HEK293 (cell line): Measurements from ENCODE around the gene MCHR1.
A peak's percentile ranks its signal among the peaks of the same experiment; 100 is the strongest.

Experiments
- CTCF ChIA-PET: fragments of 350-600 bp; formaldehyde crosslinking; extraction: SDS; loops from one replicate; lab custom pipeline; 2021; ENCODE audit warnings: antibody characterized with exemption; lab: Yijun Ruan, JAX
- POLR2A ChIA-PET: fragments of 300-600 bp; formaldehyde crosslinking; extraction: SDS; loops from one replicate; lab custom pipeline; 2020; ENCODE audit warnings: antibody characterized with exemption, inconsistent platforms; lab: Yijun Ruan, JAX
- H3K27ac ChIP-seq: fragments of 200-500 bp; sonication (Bioruptor generic); 2 replicates; pipeline ENCODE4 v1.5.1; 2014; ENCODE audit warnings: low read depth, low read length, control low read depth, inconsistent platforms; ENCODE audit errors: extremely low read depth
- H3K36me3 ChIP-seq, 2 experiments: fragments of 200-500 bp in 1 of 2; sonication (Bioruptor generic) in 1 of 2; 1 replicate in 1 of 2; 2 replicates in 1 of 2; pipeline ENCODE4 v1.5.1; 2014 to 2017; ENCODE audit warnings: inconsistent platforms in 2 of 2, low read length in 2 of 2; ENCODE audit not compliant: control insufficient read depth in 2 of 2, insufficient read depth in 1 of 2
- H3K4me1 ChIP-seq: fragments of 200-500 bp; sonication (Bioruptor generic); 2 replicates; pipeline ENCODE4 v1.5.1; 2014; ENCODE audit warnings: mild to moderate bottlenecking, low read length, inconsistent platforms; ENCODE audit not compliant: control insufficient read depth, insufficient read depth
- H3K4me3 ChIP-seq: 2 replicates; pipeline ENCODE4 v1.5.1; 2011; ENCODE audit warnings: low read depth, mild to moderate bottlenecking, control low read depth, low read length, moderate library complexity
- H3K9me3 ChIP-seq: fragments of 200-500 bp; sonication (Bioruptor generic); 2 replicates; pipeline ENCODE4 v1.5.1; 2014; ENCODE audit warnings: low read depth, low read length, inconsistent platforms; ENCODE audit not compliant: control insufficient read depth, insufficient read depth
- GLIS2 ChIP-seq: fragments of 450-650 bp; formaldehyde crosslinking; IDR thresholded peaks from 2 replicates; pipeline ENCODE4 v1.5.1; 2016; ENCODE audit warnings: missing biosample characterization, missing genetic modification characterization
- KLF1 ChIP-seq: fragments of 450-650 bp; formaldehyde crosslinking; IDR thresholded peaks from 2 replicates; pipeline ENCODE4 v1.5.1; 2016; ENCODE audit warnings: missing biosample characterization, missing genetic modification characterization
- OSR2 ChIP-seq: fragments of 450-650 bp; formaldehyde crosslinking; IDR thresholded peaks from 2 replicates; pipeline ENCODE4 v1.5.1; 2016; ENCODE audit warnings: missing biosample characterization, missing genetic modification characterization
- ZBTB17 ChIP-seq: fragments of 450-650 bp; formaldehyde crosslinking; IDR thresholded peaks from 2 replicates; pipeline ENCODE4 v1.5.1; 2016; ENCODE audit warnings: missing biosample characterization, missing genetic modification characterization
- ZEB2 ChIP-seq: fragments of 450-650 bp; formaldehyde crosslinking; IDR thresholded peaks from 2 replicates; pipeline ENCODE4 v1.5.1; 2016; ENCODE audit warnings: missing biosample characterization, missing genetic modification characterization
- ZFP41 ChIP-seq: fragments of 450-650 bp; formaldehyde crosslinking; IDR thresholded peaks from 2 replicates; pipeline ENCODE4 v1.5.1; 2016; ENCODE audit warnings: missing biosample characterization, missing genetic modification characterization, borderline replicate concordance
- ZFP69B ChIP-seq: fragments of 450-650 bp; formaldehyde crosslinking; IDR thresholded peaks from 2 replicates; pipeline ENCODE4 v1.5.1; 2016; ENCODE audit warnings: missing biosample characterization, missing genetic modification characterization
- ZNF114 ChIP-seq: fragments of 450-650 bp; formaldehyde crosslinking; IDR thresholded peaks from 2 replicates; pipeline ENCODE4 v1.5.0; 2017; ENCODE audit warnings: missing biosample characterization, missing genetic modification characterization
- ZNF121 ChIP-seq: fragments of 450-650 bp; formaldehyde crosslinking; IDR thresholded peaks from 2 replicates; pipeline ENCODE4 v1.5.1; 2016; ENCODE audit warnings: missing biosample characterization, missing genetic modification characterization
- ZNF169 ChIP-seq: fragments of 450-650 bp; formaldehyde crosslinking; IDR thresholded peaks from 2 replicates; pipeline ENCODE4 v1.5.1; 2016; ENCODE audit warnings: missing biosample characterization, missing genetic modification characterization
- ZNF184 ChIP-seq: fragments of 450-650 bp; IDR thresholded peaks from 2 replicates; pipeline ENCODE4 v1.5.1; 2018; ENCODE audit warnings: missing biosample characterization, mild to moderate bottlenecking, missing genetic modification characterization
- ZNF366 ChIP-seq: fragments of 450-650 bp; formaldehyde crosslinking; conservative IDR thresholded peaks from 2 replicates; pipeline ENCODE4 v1.5.1; 2016; ENCODE audit warnings: missing biosample characterization, missing genetic modification characterization
- ZNF416 ChIP-seq: fragments of 450-650 bp; formaldehyde crosslinking; IDR thresholded peaks from 2 replicates; pipeline ENCODE4 v1.5.1; 2016; ENCODE audit warnings: missing biosample characterization, missing genetic modification characterization
- ZNF521 ChIP-seq: fragments of 450-650 bp; formaldehyde crosslinking; IDR thresholded peaks from 2 replicates; pipeline ENCODE4 v1.5.1; 2017; ENCODE audit warnings: missing biosample characterization, mild to moderate bottlenecking, missing genetic modification characterization
- ZNF530 ChIP-seq: fragments of 450-650 bp; formaldehyde crosslinking; IDR thresholded peaks from 2 replicates; pipeline ENCODE4 v1.5.1; 2016; ENCODE audit warnings: low read depth, missing biosample characterization, missing genetic modification characterization
- ZNF571 ChIP-seq: fragments of 450-650 bp; formaldehyde crosslinking; IDR thresholded peaks from 2 replicates; pipeline ENCODE4 v1.5.0; 2017; ENCODE audit warnings: missing biosample characterization, missing genetic modification characterization
- ZNF768 ChIP-seq: fragments of 450-650 bp; formaldehyde crosslinking; IDR thresholded peaks from 2 replicates; pipeline ENCODE4 v1.5.1; 2018; ENCODE audit warnings: missing biosample characterization, mild to moderate bottlenecking, missing genetic modification characterization
- TF ChIP-seq, protein P1 (sequence below): fragments of 450-650 bp; formaldehyde crosslinking; IDR thresholded peaks from 2 replicates; pipeline ENCODE4; 2016; ENCODE audit warnings: missing biosample characterization, missing genetic modification characterization
- TF ChIP-seq, protein P2 (sequence below): fragments of 450-650 bp; formaldehyde crosslinking; conservative IDR thresholded peaks from 2 replicates; pipeline ENCODE4 v1.5.1; 2016; ENCODE audit warnings: low read depth, missing biosample characterization, missing genetic modification characterization
- TF ChIP-seq, protein P3 (sequence below): sonication (generic); formaldehyde crosslinking; IDR thresholded peaks from 2 replicates; pipeline ENCODE4 v1.8.1; 2022; ENCODE audit warnings: mild to moderate bottlenecking, moderate library complexity, missing genetic modification reagents
- TF ChIP-seq, protein P4 (sequence below): fragments of 450-650 bp; formaldehyde crosslinking; IDR thresholded peaks from 2 replicates; pipeline ENCODE4 v1.5.1; 2016; ENCODE audit warnings: missing biosample characterization, missing genetic modification characterization
- TF ChIP-seq, protein P5 (sequence below): fragments of 450-650 bp; formaldehyde crosslinking; IDR thresholded peaks from 2 replicates; pipeline ENCODE4 v1.5.1; 2016; ENCODE audit warnings: missing biosample characterization, missing genetic modification characterization
- TF ChIP-seq, protein P6 (sequence below): fragments of 450-650 bp; formaldehyde crosslinking; IDR thresholded peaks from 2 replicates; pipeline ENCODE4 v1.5.1; 2017; ENCODE audit warnings: missing biosample characterization, missing genetic modification characterization

The MCHR1 gene

DNA sequence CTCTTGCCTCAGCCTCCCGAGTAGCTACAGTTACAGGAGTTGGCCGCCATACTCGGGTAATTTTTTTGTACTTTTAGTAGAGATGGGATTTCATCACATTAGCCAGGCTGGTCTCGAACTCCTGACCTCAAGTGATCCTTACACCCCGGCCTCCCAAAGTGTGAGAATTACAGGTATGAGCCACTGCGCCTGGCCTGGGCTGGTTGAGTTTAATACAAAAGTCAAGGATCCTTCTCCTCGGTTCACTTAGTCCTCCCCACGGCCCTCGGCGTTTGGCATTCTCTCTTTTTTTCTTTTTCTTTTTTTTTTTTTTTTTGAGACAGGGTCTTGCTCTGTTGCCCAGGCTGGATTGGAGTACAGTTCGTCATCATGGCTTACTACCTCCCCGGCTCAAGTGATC, 33.0 kb downstream of the MCHR1 start:
- Histone ChIP-seq H3K4me3 (no peak overlapping the region), H3K9me3 (no peaks in the 10 kb centered on the region), H3K27ac (peak overlapping the region; percentile 80; the same call in 1 of the 2 replicates), H3K36me3 (no peaks in the 10 kb centered on the region), H3K4me1 (peaks cover 32% of the 10 kb centered on the region)
- ChIA-PET POLR2A (interaction anchor here (4.0 kb wide), 1 partner anchor 9 kb away, joined by 32 read pairs; no protein-coding TSS in a partner anchor), CTCF (interaction anchor here (0.6 to 0.8 kb wide), 4 partner anchors 9 to 54 kb away, joined by 3 to 4 read pairs (median 4); no protein-coding TSS in a partner anchor)
- TF ChIP-seq ZNF121 (tag by site-specific recombination), result 0 out of 2 replicates have a peak, but pooled peaks have one; percentile 33
- no peak for TF ChIP-seq ZNF184
- TF ChIP-seq, protein P1, sequence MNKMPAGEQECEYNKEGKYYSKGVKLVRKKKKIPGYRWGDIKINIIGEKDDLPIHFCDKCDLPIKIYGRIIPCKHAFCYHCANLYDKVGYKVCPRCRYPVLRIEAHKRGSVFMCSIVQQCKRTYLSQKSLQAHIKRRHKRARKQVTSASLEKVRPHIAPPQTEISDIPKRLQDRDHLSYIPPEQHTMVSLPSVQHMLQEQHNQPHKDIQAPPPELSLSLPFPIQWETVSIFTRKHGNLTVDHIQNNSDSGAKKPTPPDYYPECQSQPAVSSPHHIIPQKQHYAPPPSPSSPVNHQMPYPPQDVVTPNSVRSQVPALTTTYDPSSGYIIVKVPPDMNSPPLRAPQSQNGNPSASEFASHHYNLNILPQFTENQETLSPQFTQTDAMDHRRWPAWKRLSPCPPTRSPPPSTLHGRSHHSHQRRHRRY, result no peak
- no peak for TF ChIP-seq ZFP41 (tag by site-specific recombination)
- TF ChIP-seq KLF1 (tag by site-specific recombination), result no peak

DNA sequence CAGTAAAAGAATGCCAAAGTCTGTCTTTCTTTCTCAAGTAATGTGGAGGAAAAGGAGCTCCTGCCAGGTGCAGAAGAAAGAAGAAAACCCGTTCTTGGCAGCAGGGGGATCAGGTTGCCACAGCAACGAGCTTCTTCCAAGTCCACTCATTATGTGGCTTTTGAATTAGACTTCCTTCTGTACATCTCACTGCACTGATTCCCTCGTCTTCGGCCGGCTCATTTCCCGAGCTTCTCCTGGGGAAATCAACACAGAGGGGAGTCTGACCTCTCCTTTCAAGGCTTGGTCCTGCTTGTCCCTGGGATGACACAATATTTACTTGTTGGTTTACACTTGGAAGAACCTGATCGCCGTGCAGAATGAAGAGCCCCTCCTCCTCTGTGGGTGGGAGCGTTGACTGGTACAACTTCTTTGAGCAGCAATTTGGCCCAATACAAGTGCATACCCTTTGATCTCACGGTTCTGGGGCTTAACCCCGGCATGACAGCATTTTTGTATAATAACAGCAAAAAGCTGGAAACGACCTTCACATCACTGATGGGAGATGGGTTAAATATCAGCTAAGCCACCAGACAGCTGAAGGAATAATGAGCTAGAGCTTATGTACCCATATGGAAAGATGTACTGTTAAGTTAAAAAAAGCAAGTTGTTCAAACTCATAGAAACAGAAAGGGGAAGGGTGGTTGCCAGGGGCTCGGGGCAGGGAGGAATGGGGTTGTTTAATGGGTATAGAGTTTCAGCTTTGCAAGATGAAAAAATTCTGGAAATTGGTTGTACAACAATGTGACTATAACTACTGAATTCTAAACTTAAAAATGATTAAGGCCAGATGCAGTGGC, 35.4 kb downstream of the MCHR1 start:
- ChIA-PET CTCF (interaction anchor here (0.5 to 2.2 kb wide), 7 partner anchors 24 to 184 kb away, joined by 3 to 14 read pairs (median 4); no protein-coding TSS in a partner anchor), POLR2A (interaction anchor here (0.6 to 1.6 kb wide), 9 partner anchors 9 to 104 kb away, joined by 3 to 6 read pairs (median 4); partner anchors contain the start of gene SLC25A17)
- Histone ChIP-seq H3K4me1 (peaks cover 32% of the 10 kb centered on the region), H3K36me3 (no peaks in the 10 kb centered on the region), H3K4me3 (peak overlapping the region; percentile 4), H3K9me3 (no peaks in the 10 kb centered on the region), H3K27ac (peak overlapping the region; percentile 71)
- no peak for TF ChIP-seq ZFP69B (tag by site-specific recombination)
- TF ChIP-seq, protein P2, sequence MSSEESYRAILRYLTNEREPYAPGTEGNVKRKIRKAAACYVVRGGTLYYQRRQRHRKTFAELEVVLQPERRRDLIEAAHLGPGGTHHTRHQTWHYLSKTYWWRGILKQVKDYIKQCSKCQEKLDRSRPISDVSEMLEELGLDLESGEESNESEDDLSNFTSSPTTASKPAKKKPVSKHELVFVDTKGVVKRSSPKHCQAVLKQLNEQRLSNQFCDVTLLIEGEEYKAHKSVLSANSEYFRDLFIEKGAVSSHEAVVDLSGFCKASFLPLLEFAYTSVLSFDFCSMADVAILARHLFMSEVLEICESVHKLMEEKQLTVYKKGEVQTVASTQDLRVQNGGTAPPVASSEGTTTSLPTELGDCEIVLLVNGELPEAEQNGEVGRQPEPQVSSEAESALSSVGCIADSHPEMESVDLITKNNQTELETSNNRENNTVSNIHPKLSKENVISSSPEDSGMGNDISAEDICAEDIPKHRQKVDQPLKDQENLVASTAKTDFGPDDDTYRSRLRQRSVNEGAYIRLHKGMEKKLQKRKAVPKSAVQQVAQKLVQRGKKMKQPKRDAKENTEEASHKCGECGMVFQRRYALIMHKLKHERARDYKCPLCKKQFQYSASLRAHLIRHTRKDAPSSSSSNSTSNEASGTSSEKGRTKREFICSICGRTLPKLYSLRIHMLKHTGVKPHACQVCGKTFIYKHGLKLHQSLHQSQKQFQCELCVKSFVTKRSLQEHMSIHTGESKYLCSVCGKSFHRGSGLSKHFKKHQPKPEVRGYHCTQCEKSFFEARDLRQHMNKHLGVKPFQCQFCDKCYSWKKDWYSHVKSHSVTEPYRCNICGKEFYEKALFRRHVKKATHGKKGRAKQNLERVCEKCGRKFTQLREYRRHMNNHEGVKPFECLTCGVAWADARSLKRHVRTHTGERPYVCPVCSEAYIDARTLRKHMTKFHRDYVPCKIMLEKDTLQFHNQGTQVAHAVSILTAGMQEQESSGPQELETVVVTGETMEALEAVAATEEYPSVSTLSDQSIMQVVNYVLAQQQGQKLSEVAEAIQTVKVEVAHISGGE (tag by site-specific recombination), result no peak
- no peak for TF ChIP-seq GLIS2 (tag by site-specific recombination)
- TF ChIP-seq, protein P3, sequence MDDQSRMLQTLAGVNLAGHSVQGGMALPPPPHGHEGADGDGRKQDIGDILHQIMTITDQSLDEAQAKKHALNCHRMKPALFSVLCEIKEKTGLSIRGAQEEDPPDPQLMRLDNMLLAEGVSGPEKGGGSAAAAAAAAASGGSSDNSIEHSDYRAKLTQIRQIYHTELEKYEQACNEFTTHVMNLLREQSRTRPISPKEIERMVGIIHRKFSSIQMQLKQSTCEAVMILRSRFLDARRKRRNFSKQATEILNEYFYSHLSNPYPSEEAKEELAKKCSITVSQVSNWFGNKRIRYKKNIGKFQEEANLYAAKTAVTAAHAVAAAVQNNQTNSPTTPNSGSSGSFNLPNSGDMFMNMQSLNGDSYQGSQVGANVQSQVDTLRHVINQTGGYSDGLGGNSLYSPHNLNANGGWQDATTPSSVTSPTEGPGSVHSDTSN (CRISPR knock-in tag), result no peak
- peak; percentile 72; the same call in 1 of the 2 replicates for TF ChIP-seq ZNF366
- TF ChIP-seq ZBTB17 (tag by site-specific recombination), result peak; percentile 62
- TF ChIP-seq ZNF169 (tag by site-specific recombination), result no peak
- TF ChIP-seq ZNF521 (tag by site-specific recombination), result no peak
- TF ChIP-seq ZNF114, result no peak
- TF ChIP-seq, protein P4, sequence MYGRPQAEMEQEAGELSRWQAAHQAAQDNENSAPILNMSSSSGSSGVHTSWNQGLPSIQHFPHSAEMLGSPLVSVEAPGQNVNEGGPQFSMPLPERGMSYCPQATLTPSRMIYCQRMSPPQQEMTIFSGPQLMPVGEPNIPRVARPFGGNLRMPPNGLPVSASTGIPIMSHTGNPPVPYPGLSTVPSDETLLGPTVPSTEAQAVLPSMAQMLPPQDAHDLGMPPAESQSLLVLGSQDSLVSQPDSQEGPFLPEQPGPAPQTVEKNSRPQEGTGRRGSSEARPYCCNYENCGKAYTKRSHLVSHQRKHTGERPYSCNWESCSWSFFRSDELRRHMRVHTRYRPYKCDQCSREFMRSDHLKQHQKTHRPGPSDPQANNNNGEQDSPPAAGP (tag by site-specific recombination), result peak; percentile 34
- TF ChIP-seq ZEB2 (tag by site-specific recombination), result peak; percentile 25; the same call in 1 of the 2 replicates
- TF ChIP-seq ZNF768 (tag by site-specific recombination), result no peak
- TF ChIP-seq, protein P5, sequence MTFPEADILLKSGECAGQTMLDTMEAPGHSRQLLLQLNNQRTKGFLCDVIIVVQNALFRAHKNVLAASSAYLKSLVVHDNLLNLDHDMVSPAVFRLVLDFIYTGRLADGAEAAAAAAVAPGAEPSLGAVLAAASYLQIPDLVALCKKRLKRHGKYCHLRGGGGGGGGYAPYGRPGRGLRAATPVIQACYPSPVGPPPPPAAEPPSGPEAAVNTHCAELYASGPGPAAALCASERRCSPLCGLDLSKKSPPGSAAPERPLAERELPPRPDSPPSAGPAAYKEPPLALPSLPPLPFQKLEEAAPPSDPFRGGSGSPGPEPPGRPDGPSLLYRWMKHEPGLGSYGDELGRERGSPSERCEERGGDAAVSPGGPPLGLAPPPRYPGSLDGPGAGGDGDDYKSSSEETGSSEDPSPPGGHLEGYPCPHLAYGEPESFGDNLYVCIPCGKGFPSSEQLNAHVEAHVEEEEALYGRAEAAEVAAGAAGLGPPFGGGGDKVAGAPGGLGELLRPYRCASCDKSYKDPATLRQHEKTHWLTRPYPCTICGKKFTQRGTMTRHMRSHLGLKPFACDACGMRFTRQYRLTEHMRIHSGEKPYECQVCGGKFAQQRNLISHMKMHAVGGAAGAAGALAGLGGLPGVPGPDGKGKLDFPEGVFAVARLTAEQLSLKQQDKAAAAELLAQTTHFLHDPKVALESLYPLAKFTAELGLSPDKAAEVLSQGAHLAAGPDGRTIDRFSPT (tag by site-specific recombination), result no peak
- TF ChIP-seq, protein P6, sequence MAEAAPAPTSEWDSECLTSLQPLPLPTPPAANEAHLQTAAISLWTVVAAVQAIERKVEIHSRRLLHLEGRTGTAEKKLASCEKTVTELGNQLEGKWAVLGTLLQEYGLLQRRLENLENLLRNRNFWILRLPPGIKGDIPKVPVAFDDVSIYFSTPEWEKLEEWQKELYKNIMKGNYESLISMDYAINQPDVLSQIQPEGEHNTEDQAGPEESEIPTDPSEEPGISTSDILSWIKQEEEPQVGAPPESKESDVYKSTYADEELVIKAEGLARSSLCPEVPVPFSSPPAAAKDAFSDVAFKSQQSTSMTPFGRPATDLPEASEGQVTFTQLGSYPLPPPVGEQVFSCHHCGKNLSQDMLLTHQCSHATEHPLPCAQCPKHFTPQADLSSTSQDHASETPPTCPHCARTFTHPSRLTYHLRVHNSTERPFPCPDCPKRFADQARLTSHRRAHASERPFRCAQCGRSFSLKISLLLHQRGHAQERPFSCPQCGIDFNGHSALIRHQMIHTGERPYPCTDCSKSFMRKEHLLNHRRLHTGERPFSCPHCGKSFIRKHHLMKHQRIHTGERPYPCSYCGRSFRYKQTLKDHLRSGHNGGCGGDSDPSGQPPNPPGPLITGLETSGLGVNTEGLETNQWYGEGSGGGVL (tag by site-specific recombination), result no peak
- no peak for TF ChIP-seq ZNF571 (tag by site-specific recombination)
- TF ChIP-seq OSR2, result peak; percentile 75
- TF ChIP-seq ZNF530 (tag by site-specific recombination), result no peak
- TF ChIP-seq ZNF416, result no peak
